Fibroblast of lung (primary cell): ENCODE data around the gene SORCS3. TPM values are rescaled to one million over a fixed set of nuclear protein-coding genes. Genes with fewer than 3 reads are reported as not detected.

Experiments
- DNase-seq, 2 donors: peaks; one replicate each; pipeline versions ENCODE4 v3.0.0 to v3.0.0-alpha.2; 2010; ENCODE audit warnings: low read depth in 2 of 2
- H2AFZ ChIP-seq: 2 replicates; pipeline ENCODE4 v1.5.1; 2012; ENCODE audit warnings: low read length, control low read depth, inconsistent platforms
- H3K27ac ChIP-seq: 2 replicates; pipeline ENCODE4 v1.5.1; 2011; ENCODE audit warnings: low read length, control low read depth; ENCODE audit not compliant: insufficient read depth
- H3K27me3 ChIP-seq: 2 replicates; pipeline ENCODE4 v1.5.1; 2011; ENCODE audit warnings: mild to moderate bottlenecking, low read length; ENCODE audit not compliant: control insufficient read depth, insufficient read depth
- H3K36me3 ChIP-seq: 2 replicates; pipeline ENCODE4 v1.5.1; 2011; ENCODE audit warnings: low read length; ENCODE audit not compliant: control insufficient read depth, insufficient read depth
- H3K4me1 ChIP-seq: 2 replicates; pipeline ENCODE4 v1.5.1; 2011; ENCODE audit warnings: low read length; ENCODE audit not compliant: control insufficient read depth, insufficient read depth; ENCODE audit errors: extremely low read depth
- H3K4me2 ChIP-seq: 2 replicates; pipeline ENCODE4 v1.5.1; 2011; ENCODE audit warnings: low read length, control low read depth; ENCODE audit not compliant: insufficient read depth; ENCODE audit errors: extremely low read depth
- H3K4me3 ChIP-seq, 4 experiments: fragments of 200-600 bp in 1 of 4; sonication (generic) in 1 of 4; replicated peaks in 1 of 4; 2 replicates each; pipeline ENCODE4 v1.5.1; 2011 to 2016; ENCODE audit warnings: low read length in 4 of 4, low read depth in 3 of 4, mild to moderate bottlenecking in 3 of 4, control low read depth in 2 of 4, inconsistent platforms in 1 of 4, mixed read lengths in 1 of 4; ENCODE audit not compliant: insufficient read depth in 1 of 4; ENCODE audit errors: control extremely low read depth in 1 of 4
- H3K79me2 ChIP-seq: 2 replicates; pipeline ENCODE4 v1.5.1; 2012; ENCODE audit warnings: mild to moderate bottlenecking, low read length, inconsistent platforms; ENCODE audit not compliant: control insufficient read depth, insufficient read depth
- H3K9ac ChIP-seq: 2 replicates; pipeline ENCODE4 v1.5.1; 2011; ENCODE audit warnings: mild to moderate bottlenecking, low read length, control low read depth; ENCODE audit not compliant: insufficient read depth
- H3K9me3 ChIP-seq: 2 replicates; pipeline ENCODE4 v1.5.1; 2012; ENCODE audit warnings: low read depth, low read length; ENCODE audit not compliant: control insufficient read depth, insufficient read depth
- H4K20me1 ChIP-seq: 2 replicates; pipeline ENCODE4 v1.5.1; 2011; ENCODE audit warnings: low read length; ENCODE audit not compliant: control insufficient read depth, insufficient read depth; ENCODE audit errors: extremely low read depth
- CTCF ChIP-seq, 2 donors: IDR thresholded peaks in 1 of 2; conservative IDR thresholded peaks in 1 of 2; 1 replicate in 1 of 2; 2 replicates in 1 of 2; pipeline ENCODE4 v1.5.1; 2011 to 2012; ENCODE audit warnings: low read length in 2 of 2, control low read depth in 1 of 2, inconsistent platforms in 1 of 2, low read depth in 1 of 2, mild to moderate bottlenecking in 1 of 2
- EZH2 ChIP-seq: IDR thresholded peaks from 2 replicates; pipeline ENCODE4 v1.5.1; 2012; ENCODE audit warnings: low read length, control low read depth, mild to moderate bottlenecking; ENCODE audit errors: missing control alignments
- polyA plus RNA-seq, 2 donors: library from polyadenylated mRNA; depleted of rRNA in 1 of 2; stranded (reverse) in 1 of 2; unstranded in 1 of 2; fragments of >200 nt; gene quantifications; 2 replicates each; pipeline ENCODE4 v1.2.1, GENCODE V29; 2011 to 2012; ENCODE audit warnings: missing spikeins in 1 of 2
- total RNA-seq: library from RNA; depleted of rRNA; stranded (reverse); fragments of >200 nt; gene quantifications from 2 replicates; pipeline ENCODE4 v1.2.1, GENCODE V29; 2014

The SORCS3 gene
- total and polyA plus RNA-seq, 2 donors (not counting 1 experiment from before 2014, with no cell fraction given): not detected

GRCh38 chr10:104622175-104622574, 18.9 kb upstream of the SORCS3 start:
- H2AFZ ChIP-seq: no peak overlapping the region
- DNase-seq: no peak
- H3K79me2 ChIP-seq: no peaks in the 10 kb centered on the region
- H3K27me3 ChIP-seq: no peaks in the 10 kb centered on the region
- no peak overlapping the region for H3K4me2 ChIP-seq
- no peak for TF ChIP-seq CTCF (conservative IDR thresholded peaks at IDR 0.05 in 1 of 2, IDR thresholded peaks at IDR 0.05 in 1 of 2; ENCODE audit: low read depth in 1 of 2, low read length in 2 of 2)
- no peak overlapping the region for H3K9ac ChIP-seq
- no peaks in the 10 kb centered on the region for H4K20me1 ChIP-seq
- no peaks in the 10 kb centered on the region for H3K4me1 ChIP-seq
- no peak overlapping the region for H3K4me3 ChIP-seq
- no peaks in the 10 kb centered on the region for H3K9me3 ChIP-seq
- H3K27ac ChIP-seq: no peak overlapping the region
- H3K36me3 ChIP-seq: no peaks in the 10 kb centered on the region

GRCh38 chr10:104622598-104623209, 18.4 kb upstream of the SORCS3 start:
- no peak for DNase-seq

GRCh38 chr10:104630731-104631130, 10.4 kb upstream of the SORCS3 start:
- Histone ChIP-seq H2AFZ (no peak overlapping the region), H3K9ac (no peak overlapping the region), H3K4me2 (no peak overlapping the region), H3K79me2 (no peaks in the 10 kb centered on the region), H3K4me1 (no peaks in the 10 kb centered on the region), H3K27me3 (no peaks in the 10 kb centered on the region), H3K9me3 (no peaks in the 10 kb centered on the region), H3K4me3 (no peak overlapping the region), H4K20me1 (peaks cover 2% of the 10 kb centered on the region), H3K27ac (no peak overlapping the region), H3K36me3 (no peaks in the 10 kb centered on the region)
- no peak for DNase-seq
- TF ChIP-seq CTCF (conservative IDR thresholded peaks at IDR 0.05 in 1 of 2, IDR thresholded peaks at IDR 0.05 in 1 of 2; ENCODE audit: low read depth in 1 of 2, low read length in 2 of 2) (no peak), EZH2 (no peak)

More at GRCh38 chr10:104622598-104623209, 18.4 kb upstream of the SORCS3 start:
- Histone ChIP-seq H3K9ac (no peak overlapping the region), H3K4me1 (no peaks in the 10 kb centered on the region), H3K27ac (no peak overlapping the region), H4K20me1 (no peaks in the 10 kb centered on the region), H3K4me3 (no peak overlapping the region), H3K79me2 (no peaks in the 10 kb centered on the region), H2AFZ (no peak overlapping the region), H3K27me3 (no peaks in the 10 kb centered on the region), H3K9me3 (no peaks in the 10 kb centered on the region), H3K36me3 (no peaks in the 10 kb centered on the region), H3K4me2 (no peak overlapping the region)
- no peak for TF ChIP-seq EZH2
- TF ChIP-seq CTCF (conservative IDR thresholded peaks at IDR 0.05 in 1 of 2, IDR thresholded peaks at IDR 0.05 in 1 of 2; ENCODE audit: low read depth in 1 of 2, low read length in 2 of 2): peak in 1 of 2 donors; percentile 19
